Endothelial cell of umbilical vein (primary cell): ENCODE data around the gene RXFP4. TPM values are rescaled to one million over a fixed set of nuclear protein-coding genes. Genes with fewer than 3 reads are reported as not detected.

ENCODE experiments used
- BruUV-seq: library from RNA; stranded (reverse); fragments of 400-500 nt; replicated peaks from 2 replicates; lab custom pipeline; 2021; lab: Mats Ljungman, UMichigan
- CTCF ChIA-PET: fragments of 300-600, 350-600 bp; sonication (Branson Sonifier 250); formaldehyde crosslinking; loops from one replicate; lab custom pipeline; 2021; ENCODE audit warnings: antibody characterized with exemption, inconsistent platforms; lab: Charles Lee
- POLR2A ChIA-PET: fragments of 300-600, 350-600 bp; sonication (Branson Sonifier 250); formaldehyde crosslinking; loops from one replicate; lab custom pipeline; 2021; ENCODE audit warnings: antibody characterized with exemption, inconsistent platforms; lab: Charles Lee
- DNase-seq: peaks from one replicate; pipeline ENCODE4 v3.0.0-alpha.2; 2011; ENCODE audit warnings: low read depth, low spot score
- FAIRE-seq: peaks from 2 replicates; lab custom pipeline; 2011; peaks lifted over from hg19 to GRCh38; lab: Jason Lieb, UNC
- H2AFZ ChIP-seq: 2 replicates; pipeline ENCODE4 v1.6.0; 2012; ENCODE audit warnings: low read depth, low read length, control low read depth, inconsistent platforms
- H3K27ac ChIP-seq: 2 replicates; pipeline ENCODE4 v1.5.1; 2011; ENCODE audit warnings: low read depth, mild to moderate bottlenecking, control low read depth, low read length, moderate library complexity; ENCODE audit not compliant: insufficient read depth
- H3K27me3 ChIP-seq, 2 experiments: 2 replicates each; pipeline versions ENCODE4 v1.6.0 to v1.6.1; 2011; ENCODE audit warnings: low read length in 2 of 2, mixed read lengths in 1 of 2; ENCODE audit not compliant: control insufficient read depth in 2 of 2, insufficient read depth in 2 of 2
- H3K36me3 ChIP-seq, 2 experiments: 2 replicates in 1 of 2; 3 replicates in 1 of 2; pipeline ENCODE4 v1.5.1; 2011; ENCODE audit warnings: low read length in 2 of 2, mild to moderate bottlenecking in 1 of 2, moderate library complexity in 1 of 2; ENCODE audit not compliant: control insufficient read depth in 2 of 2, insufficient read depth in 2 of 2; ENCODE audit errors: extremely low read depth in 1 of 2
- H3K4me1 ChIP-seq: 3 replicates; pipeline ENCODE4 v1.5.1; 2011; ENCODE audit warnings: mild to moderate bottlenecking, low read length; ENCODE audit not compliant: control insufficient read depth, insufficient read depth; ENCODE audit errors: extremely low read depth
- H3K4me2 ChIP-seq: 2 replicates; pipeline ENCODE4 v1.6.1; 2011; ENCODE audit warnings: low read length, control low read depth, mixed read lengths; ENCODE audit not compliant: insufficient read depth
- H3K4me3 ChIP-seq, 3 experiments: fragments of 200-600 bp in 1 of 3; sonication (generic), shearing (Covaris generic) in 1 of 3; replicated peaks in 1 of 3; 2 replicates each; pipeline ENCODE4 v1.5.1; 2011 to 2016; ENCODE audit warnings: control low read depth in 3 of 3, low read length in 3 of 3, mild to moderate bottlenecking in 2 of 3, inconsistent platforms in 1 of 3, low read depth in 1 of 3, moderate library complexity in 1 of 3; ENCODE audit not compliant: insufficient read depth in 1 of 3
- H3K79me2 ChIP-seq: 2 replicates; pipeline ENCODE4 v1.6.0; 2012; ENCODE audit warnings: low read length, inconsistent platforms; ENCODE audit not compliant: control insufficient read depth, insufficient read depth
- H3K9ac ChIP-seq: replicated peaks from 2 replicates; pipeline ENCODE3; 2011; ENCODE audit warnings: low read length, control low read depth; ENCODE audit not compliant: insufficient read depth; ENCODE audit errors: extremely low read depth
- H3K9me1 ChIP-seq: replicated peaks from 3 replicates; pipeline ENCODE4 v1.6.0; 2011; ENCODE audit warnings: mild to moderate bottlenecking, low read length; ENCODE audit not compliant: control insufficient read depth, insufficient read depth; ENCODE audit errors: extremely low read depth
- H3K9me3 ChIP-seq: replicated peaks from 2 replicates; pipeline ENCODE4 v1.5.1; 2012; ENCODE audit warnings: low read length, inconsistent platforms; ENCODE audit not compliant: control insufficient read depth, insufficient read depth
- H4K20me1 ChIP-seq: replicated peaks from 2 replicates; pipeline ENCODE3; 2011; ENCODE audit warnings: mild to moderate bottlenecking, low read length; ENCODE audit not compliant: control insufficient read depth, insufficient read depth; ENCODE audit errors: extremely low read depth
- EZH2 ChIP-seq: IDR thresholded peaks from 2 replicates; pipeline ENCODE4 v1.6.1; 2012; ENCODE audit warnings: borderline replicate concordance, low read depth, mild to moderate bottlenecking, moderate library complexity, low read length, inconsistent platforms; ENCODE audit not compliant: severe bottlenecking
- FOS ChIP-seq: IDR thresholded peaks from 2 replicates; pipeline ENCODE4 v1.6.1; 2011; ENCODE audit warnings: mild to moderate bottlenecking, low read length, moderate library complexity, borderline replicate concordance; ENCODE audit not compliant: insufficient read depth
- GATA2 ChIP-seq: IDR thresholded peaks from 2 replicates; pipeline ENCODE4 v1.7.0; 2011; ENCODE audit warnings: low read depth, mild to moderate bottlenecking, moderate library complexity, mixed read lengths, low read length; ENCODE audit not compliant: insufficient read length, insufficient read depth
- JUN ChIP-seq: IDR thresholded peaks from 2 replicates; pipeline ENCODE4 v1.6.1; 2011; ENCODE audit warnings: borderline replicate concordance, low read depth; ENCODE audit not compliant: insufficient read length, insufficient read depth
- MYC ChIP-seq: IDR thresholded peaks from one replicate; pipeline ENCODE4 v1.6.1; 2011; ENCODE audit warnings: mild to moderate bottlenecking, low read depth, low read length
- POLR2A ChIP-seq: IDR thresholded peaks from 2 replicates; pipeline ENCODE4 v1.6.1; 2012; ENCODE audit warnings: low read depth, mild to moderate bottlenecking, control low read depth, low read length
- POLR2AphosphoS5 ChIP-seq: IDR thresholded peaks from 2 replicates; pipeline ENCODE4 v1.6.1; 2012; ENCODE audit warnings: low read depth, mild to moderate bottlenecking, control low read depth, low read length, moderate library complexity; ENCODE audit not compliant: insufficient read depth
- dilution Hi-C: fragments of 300-500 bp; cut with MboI; formaldehyde crosslinking; loops from one replicate; pipeline ENCODE4 v1.15.0; 2019; ENCODE audit warnings: low sequenced_read_pairs; ENCODE audit not compliant: extremely low pct_ligation_motif_present
- intact Hi-C: fragments of 100-400 bp; cut with micrococcal nuclease; formaldehyde crosslinking; loops from one replicate; pipeline ENCODE4 v1.10.0; 2022
- polyA plus RNA-seq, 4 experiments: library from polyadenylated mRNA; depleted of rRNA in 3 of 4; stranded (reverse) in 3 of 4; unstranded in 1 of 4; fragments of >200 nt; gene quantifications; 2 replicates each; pipeline versions ENCODE4 v1.2.1 to v1.2.3, GENCODE V29; 2011 to 2012; ENCODE audit warnings: missing spikeins in 1 of 4
- total RNA-seq: library from RNA; stranded (reverse); gene quantifications from 2 replicates; pipeline ENCODE4 v1.2.3, GENCODE V29; 2021
- TF ChIP-seq, protein P1 (sequence below): IDR thresholded peaks from 2 replicates; pipeline ENCODE4 v1.6.1; 2011; ENCODE audit not compliant: insufficient read depth, insufficient read length
- TF ChIP-seq, protein P2 (sequence below), 2 donors: IDR thresholded peaks; 1 replicate in 1 of 2; 2 replicates in 1 of 2; pipeline ENCODE4 v1.5.1; 2011; ENCODE audit warnings: low read length in 2 of 2, mild to moderate bottlenecking in 2 of 2, moderate library complexity in 2 of 2, control low read depth in 1 of 2, inconsistent platforms in 1 of 2, low read depth in 1 of 2; ENCODE audit not compliant: insufficient read depth in 1 of 2; ENCODE audit errors: extremely low read depth in 1 of 2

Gene RXFP4
- total and polyA plus RNA-seq, 2 donors (not counting 3 experiments of a cell fraction or from before 2014, with no cell fraction given), result not detected

GRCh38 chr1:155947292-155947691, 5.9 kb downstream of the RXFP4 start:
- no peaks in the 10 kb centered on the region for H3K9me1 ChIP-seq
- no peaks in the 10 kb centered on the region for H3K27me3 ChIP-seq
- TF ChIP-seq, protein P1, sequence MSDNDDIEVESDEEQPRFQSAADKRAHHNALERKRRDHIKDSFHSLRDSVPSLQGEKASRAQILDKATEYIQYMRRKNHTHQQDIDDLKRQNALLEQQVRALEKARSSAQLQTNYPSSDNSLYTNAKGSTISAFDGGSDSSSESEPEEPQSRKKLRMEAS, result no peak
- no peak for TF ChIP-seq POLR2A
- TF ChIP-seq, protein P2, sequence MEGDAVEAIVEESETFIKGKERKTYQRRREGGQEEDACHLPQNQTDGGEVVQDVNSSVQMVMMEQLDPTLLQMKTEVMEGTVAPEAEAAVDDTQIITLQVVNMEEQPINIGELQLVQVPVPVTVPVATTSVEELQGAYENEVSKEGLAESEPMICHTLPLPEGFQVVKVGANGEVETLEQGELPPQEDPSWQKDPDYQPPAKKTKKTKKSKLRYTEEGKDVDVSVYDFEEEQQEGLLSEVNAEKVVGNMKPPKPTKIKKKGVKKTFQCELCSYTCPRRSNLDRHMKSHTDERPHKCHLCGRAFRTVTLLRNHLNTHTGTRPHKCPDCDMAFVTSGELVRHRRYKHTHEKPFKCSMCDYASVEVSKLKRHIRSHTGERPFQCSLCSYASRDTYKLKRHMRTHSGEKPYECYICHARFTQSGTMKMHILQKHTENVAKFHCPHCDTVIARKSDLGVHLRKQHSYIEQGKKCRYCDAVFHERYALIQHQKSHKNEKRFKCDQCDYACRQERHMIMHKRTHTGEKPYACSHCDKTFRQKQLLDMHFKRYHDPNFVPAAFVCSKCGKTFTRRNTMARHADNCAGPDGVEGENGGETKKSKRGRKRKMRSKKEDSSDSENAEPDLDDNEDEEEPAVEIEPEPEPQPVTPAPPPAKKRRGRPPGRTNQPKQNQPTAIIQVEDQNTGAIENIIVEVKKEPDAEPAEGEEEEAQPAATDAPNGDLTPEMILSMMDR (IDR thresholded peaks at IDR 0.05; ENCODE audit: extremely low read depth in 1 of 2, insufficient read depth in 1 of 2, low read depth in 1 of 2, low read length in 2 of 2), result no peak
- no peak for TF ChIP-seq POLR2AphosphoS5
- TF ChIP-seq JUN, result no peak
- TF ChIP-seq MYC, result no peak
- TF ChIP-seq EZH2, result no peak
- no peak for TF ChIP-seq GATA2
- no peak for TF ChIP-seq FOS
- no peak overlapping the region for H2AFZ ChIP-seq
- BruUV-seq, result TSS peak; percentile 46
- CTCF ChIA-PET, result interaction anchor here (1.3 kb wide), 1 partner anchor 42 kb away, joined by 5 read pairs; no protein-coding TSS in a partner anchor
- peaks cover 29 to 39% of the 10 kb centered on the region in 2 experiments for H3K36me3 ChIP-seq
- H3K27ac ChIP-seq, result no peak overlapping the region
- no peaks in the 10 kb centered on the region for H3K79me2 ChIP-seq
- H3K4me3 ChIP-seq, result no peak overlapping the region
- POLR2A ChIA-PET, result no interaction called here
- H3K4me1 ChIP-seq, result no peaks in the 10 kb centered on the region
- no peak overlapping the region for H3K4me2 ChIP-seq
- no peak overlapping the region for H3K9ac ChIP-seq
- intact Hi-C loops, result no loop called here
- H3K9me3 ChIP-seq, result no peaks in the 10 kb centered on the region
- dilution Hi-C loops, result no loop called here
- H4K20me1 ChIP-seq, result no peaks in the 10 kb centered on the region
- DNase-seq (no peak), FAIRE-seq (no peak)
